ENCODE results near the gene AGAP1. TPM values are rescaled to one million over a fixed set of nuclear protein-coding genes. Genes with fewer than 3 reads are reported as not detected.

The AGAP1 gene
- total RNA-seq, 1 donor from 2014 or later, result 17.5 TPM

DNA sequence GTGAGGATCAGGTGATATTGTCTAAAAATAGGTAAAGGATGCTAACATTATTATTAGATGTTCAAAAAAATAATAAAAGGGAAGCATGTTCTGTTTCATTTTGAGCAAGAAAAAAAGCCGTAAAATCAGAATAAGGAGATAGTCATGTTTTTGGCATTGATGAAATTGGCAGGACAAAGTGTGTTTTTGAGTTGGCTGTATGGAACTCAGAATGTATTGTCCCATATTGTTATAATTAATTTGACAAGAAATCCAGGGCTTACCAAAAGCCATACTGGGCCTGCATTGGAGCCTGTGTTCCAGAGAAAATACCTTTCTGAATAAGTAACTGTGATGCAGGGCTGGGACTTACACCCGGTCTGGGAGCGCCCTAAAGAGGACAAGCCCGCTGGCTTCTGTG is 232.0 kb downstream of the AGAP1 start:
- H3K4me3 ChIP-seq (ENCODE audit: low read depth, low read length), result no peak overlapping the region
- DNase-seq (ENCODE audit: low read depth), result no peak
- TF ChIP-seq, protein P1, sequence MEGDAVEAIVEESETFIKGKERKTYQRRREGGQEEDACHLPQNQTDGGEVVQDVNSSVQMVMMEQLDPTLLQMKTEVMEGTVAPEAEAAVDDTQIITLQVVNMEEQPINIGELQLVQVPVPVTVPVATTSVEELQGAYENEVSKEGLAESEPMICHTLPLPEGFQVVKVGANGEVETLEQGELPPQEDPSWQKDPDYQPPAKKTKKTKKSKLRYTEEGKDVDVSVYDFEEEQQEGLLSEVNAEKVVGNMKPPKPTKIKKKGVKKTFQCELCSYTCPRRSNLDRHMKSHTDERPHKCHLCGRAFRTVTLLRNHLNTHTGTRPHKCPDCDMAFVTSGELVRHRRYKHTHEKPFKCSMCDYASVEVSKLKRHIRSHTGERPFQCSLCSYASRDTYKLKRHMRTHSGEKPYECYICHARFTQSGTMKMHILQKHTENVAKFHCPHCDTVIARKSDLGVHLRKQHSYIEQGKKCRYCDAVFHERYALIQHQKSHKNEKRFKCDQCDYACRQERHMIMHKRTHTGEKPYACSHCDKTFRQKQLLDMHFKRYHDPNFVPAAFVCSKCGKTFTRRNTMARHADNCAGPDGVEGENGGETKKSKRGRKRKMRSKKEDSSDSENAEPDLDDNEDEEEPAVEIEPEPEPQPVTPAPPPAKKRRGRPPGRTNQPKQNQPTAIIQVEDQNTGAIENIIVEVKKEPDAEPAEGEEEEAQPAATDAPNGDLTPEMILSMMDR (conservative IDR thresholded peaks at IDR 0.05; ENCODE audit: low read depth, low read length), result no peak

DNA sequence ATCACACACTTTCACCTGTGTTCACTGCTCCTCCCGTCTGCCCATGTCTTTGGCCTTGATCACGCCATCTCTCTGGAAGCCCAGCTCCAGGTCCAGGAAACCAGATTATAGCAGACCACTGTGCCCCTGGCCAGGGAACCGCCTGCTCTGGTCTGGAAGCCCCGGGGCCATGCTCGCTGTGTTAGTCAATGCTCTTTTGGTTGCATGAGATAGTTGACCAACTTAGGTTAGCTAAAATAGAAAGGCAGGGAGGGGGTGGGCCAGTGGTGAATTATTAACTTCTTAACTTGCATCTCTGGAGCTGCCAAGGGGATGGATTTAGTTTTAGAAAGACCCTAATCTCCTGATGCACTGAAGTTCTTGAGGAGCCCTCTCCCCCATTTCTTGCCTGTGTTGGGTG is 232.7 kb downstream of the AGAP1 start:
- no peak for DNase-seq (ENCODE audit: low read depth)
- TF ChIP-seq, protein P1 (conservative IDR thresholded peaks at IDR 0.05; ENCODE audit: low read depth, low read length), result no peak

DNA sequence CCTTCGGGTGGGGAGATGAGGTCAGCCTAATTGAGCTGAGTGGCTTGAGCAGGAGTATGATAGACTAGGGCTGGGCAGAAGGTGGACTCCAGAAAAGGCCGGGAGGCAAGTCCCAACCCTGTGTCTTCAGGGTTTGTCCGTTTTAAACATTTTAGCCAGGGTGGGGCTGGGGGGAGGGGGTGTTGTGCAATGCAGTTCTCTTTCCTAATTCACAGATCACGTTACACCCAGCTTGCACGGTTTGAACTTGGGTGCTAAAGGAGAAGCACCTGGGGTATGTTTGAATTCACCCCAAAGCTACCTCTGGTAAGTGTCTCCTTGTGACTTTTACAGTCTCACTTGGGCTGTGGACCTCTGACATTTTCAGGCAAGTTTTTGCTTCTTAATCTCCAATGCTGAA is 233.3 kb downstream of the AGAP1 start:
- no peak overlapping the region for H3K4me3 ChIP-seq (ENCODE audit: low read depth, low read length)
- TF ChIP-seq, protein P1 (conservative IDR thresholded peaks at IDR 0.05; ENCODE audit: low read depth, low read length), result no peak
- no peak for DNase-seq (ENCODE audit: low read depth)

More for the DNA sequence above, 232.7 kb downstream of the AGAP1 start:
- H3K4me3 ChIP-seq (ENCODE audit: low read depth, low read length), result no peak overlapping the region

DNA sequence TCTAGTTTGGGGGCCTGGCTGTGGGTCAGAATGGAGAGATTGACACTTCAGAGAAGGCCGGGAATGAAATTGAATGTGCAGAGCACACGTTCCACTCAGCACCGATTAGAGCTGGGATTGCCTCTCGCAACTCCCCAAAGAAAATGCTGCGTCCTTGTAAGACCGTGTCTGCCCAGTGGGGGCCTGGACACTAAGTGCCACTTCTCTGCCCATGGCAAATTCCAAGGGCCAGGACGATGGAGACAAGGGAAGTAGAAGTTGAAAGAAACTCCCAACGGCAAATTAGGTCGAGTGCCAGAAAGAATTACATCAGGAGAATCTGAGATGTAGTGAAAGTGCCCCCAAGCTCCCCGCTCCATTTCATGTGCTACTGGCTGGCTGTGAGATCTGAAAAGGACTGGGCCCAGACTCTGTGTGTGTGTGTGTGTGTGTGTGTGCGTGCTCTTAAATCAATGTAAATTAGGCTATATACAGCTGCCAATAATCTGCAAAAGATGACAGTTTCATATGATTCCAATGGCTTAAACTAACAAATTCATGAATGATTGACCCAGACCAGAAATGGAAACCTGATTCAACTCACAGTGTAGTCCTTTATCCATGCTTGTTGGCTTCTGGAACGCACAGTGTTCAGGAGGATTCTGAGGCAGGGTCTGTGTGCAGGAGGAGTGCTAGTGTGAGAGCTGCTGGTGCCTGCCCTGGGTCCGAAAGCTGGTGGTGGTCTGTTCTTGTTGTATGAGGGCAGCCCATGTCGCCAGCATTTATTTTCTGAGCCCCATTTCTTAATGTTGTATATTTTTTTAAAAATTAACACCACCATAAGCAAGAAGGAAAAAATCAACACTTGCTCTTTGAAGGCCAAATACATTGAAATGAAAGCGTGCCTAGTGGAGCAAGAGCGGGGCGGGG is 234.3 kb downstream of the AGAP1 start:
- TF ChIP-seq, protein P1 (conservative IDR thresholded peaks at IDR 0.05; ENCODE audit: low read depth, low read length), result no peak
- DNase-seq (ENCODE audit: low read depth), result no peak
- no peak overlapping the region for H3K4me3 ChIP-seq (ENCODE audit: low read depth, low read length)

DNA sequence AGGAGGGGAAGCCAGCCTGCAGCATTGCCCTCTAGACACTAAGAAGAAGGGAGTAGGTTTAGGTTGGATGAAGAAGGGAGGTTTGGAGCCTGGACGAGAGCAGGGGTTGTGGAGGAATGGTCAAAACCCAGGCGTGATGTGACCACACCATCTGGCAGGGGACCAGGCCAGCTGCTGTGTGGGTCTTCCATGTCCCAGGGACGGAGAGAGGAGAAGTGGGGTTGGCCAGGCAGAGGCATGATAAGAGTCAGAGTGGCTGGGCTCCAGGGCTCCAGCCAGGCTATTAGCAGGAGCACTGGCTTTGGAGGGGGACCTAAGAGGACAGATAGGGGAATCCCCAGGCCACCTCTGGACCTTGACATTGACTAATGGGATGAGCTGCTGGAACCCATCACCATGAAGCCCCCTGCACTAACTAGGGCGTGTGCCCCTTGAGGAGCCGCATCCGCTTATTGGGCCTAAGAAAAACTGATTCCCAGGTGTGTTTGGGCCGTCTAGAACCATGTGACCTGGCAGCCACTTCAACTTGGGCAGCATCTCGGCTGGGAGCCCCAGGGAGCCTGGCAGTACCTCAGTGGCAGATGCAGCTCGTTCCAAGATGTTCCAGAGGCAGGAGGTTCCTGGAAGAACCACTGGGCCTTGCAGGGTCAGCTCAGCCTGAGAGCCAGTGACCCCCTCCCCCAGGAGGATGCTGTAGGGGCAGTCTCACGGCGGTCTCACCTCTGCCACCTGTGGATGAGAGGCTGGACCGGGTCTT is 235.1 kb downstream of the AGAP1 start:
- TF ChIP-seq, protein P1 (conservative IDR thresholded peaks at IDR 0.05; ENCODE audit: low read depth, low read length), result no peak
- H3K4me3 ChIP-seq (ENCODE audit: low read depth, low read length), result no peak overlapping the region
- no peak for DNase-seq (ENCODE audit: low read depth)

DNA sequence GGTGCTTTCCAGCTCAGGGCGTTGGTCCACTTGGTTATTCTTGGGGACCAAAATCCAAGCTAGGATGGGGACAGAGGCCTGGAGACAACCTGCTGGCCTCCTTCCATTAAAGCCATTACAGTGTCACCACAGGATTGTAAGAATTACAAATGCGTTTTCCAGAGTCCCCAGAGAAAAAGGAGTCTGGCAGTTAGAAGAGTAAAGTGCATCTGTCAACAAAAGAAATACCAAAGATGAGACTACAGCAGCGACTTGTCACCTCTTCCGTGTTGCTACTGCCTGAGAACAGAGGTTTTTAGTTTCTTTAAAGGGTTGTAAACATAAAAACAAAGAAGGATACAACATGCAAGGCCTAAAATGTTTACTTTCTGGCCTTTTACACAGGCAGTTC is 235.7 kb downstream of the AGAP1 start:
- TF ChIP-seq, protein P1 (conservative IDR thresholded peaks at IDR 0.05; ENCODE audit: low read depth, low read length), result no peak
- no peak for DNase-seq (ENCODE audit: low read depth)

More for the DNA sequence above, 235.7 kb downstream of the AGAP1 start:
- H3K4me3 ChIP-seq (ENCODE audit: low read depth, low read length), result no peak overlapping the region

Data from epithelial cell of proximal tubule (primary cell).